ENCODE measurements around the gene SPI1.

SPI1 gene

GRCh38 chr11:47366020-47366490 is 12.3 kb downstream of the SPI1 start:
- no peak overlapping the region for H3K4me3 ChIP-seq (ENCODE audit: low read depth, low read length)
- no peak for DNase-seq (ENCODE audit: low read depth)
- TF ChIP-seq CTCF (IDR thresholded peaks at IDR 0.05; ENCODE audit: insufficient read depth, low read depth, low read length, missing control alignments) = no peak

GRCh38 chr11:47361419-47361818 is 16.9 kb downstream of the SPI1 start:
- H3K4me3 ChIP-seq (ENCODE audit: low read depth, low read length) = no peak overlapping the region
- TF ChIP-seq CTCF (IDR thresholded peaks at IDR 0.05; ENCODE audit: insufficient read depth, low read depth, low read length, missing control alignments) = no peak
- no peak for DNase-seq (ENCODE audit: low read depth)

DNA sequence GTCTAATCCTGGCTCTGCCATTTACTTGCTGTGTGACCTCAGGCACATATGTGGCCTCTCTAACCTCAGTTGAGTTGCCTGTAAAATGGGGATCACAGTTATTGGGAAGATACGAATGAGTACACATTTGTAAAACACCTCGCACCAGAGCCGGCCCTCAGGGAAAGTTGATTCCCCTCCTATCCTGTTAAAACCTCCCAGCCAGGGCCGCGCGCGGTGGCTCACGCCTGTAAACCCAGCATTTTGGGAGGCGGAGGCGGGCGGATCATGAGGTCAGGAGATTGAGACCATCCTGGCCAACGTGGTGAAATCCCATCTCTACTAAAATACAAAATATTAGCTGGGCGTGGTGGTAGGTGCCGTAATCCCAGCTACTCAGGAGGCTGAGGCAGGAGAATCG is 18.0 kb downstream of the SPI1 start:
- H3K4me3 ChIP-seq (ENCODE audit: low read depth, low read length) = no peak overlapping the region
- no peak for DNase-seq (ENCODE audit: low read depth)
- TF ChIP-seq CTCF (IDR thresholded peaks at IDR 0.05; ENCODE audit: insufficient read depth, low read depth, low read length, missing control alignments) = no peak

DNA sequence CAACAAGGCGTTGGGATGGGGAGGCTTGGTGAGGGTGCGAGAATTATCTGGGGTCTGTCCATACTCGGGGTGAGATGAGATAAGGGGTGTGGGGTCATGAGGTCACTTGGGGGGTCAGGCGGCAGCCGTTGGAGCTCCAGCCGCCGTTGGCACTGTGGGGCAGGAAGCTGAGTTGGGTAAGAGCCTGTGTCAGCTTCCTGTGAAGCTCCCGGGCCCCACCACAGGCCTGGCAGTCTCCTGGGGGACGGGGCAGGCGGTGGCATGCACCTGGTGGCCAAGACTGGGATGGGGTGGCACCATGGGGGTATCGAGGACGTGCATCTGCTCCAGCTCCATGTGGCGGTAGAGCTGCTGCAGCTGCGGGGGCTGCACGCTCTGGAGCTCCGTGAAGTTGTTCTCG is 18.8 kb downstream of the SPI1 start:
- DNase-seq (ENCODE audit: low read depth) = no peak
- TF ChIP-seq CTCF (IDR thresholded peaks at IDR 0.05; ENCODE audit: insufficient read depth, low read depth, low read length, missing control alignments) = no peak
- H3K4me3 ChIP-seq (ENCODE audit: low read depth, low read length) = no peak overlapping the region

DNA sequence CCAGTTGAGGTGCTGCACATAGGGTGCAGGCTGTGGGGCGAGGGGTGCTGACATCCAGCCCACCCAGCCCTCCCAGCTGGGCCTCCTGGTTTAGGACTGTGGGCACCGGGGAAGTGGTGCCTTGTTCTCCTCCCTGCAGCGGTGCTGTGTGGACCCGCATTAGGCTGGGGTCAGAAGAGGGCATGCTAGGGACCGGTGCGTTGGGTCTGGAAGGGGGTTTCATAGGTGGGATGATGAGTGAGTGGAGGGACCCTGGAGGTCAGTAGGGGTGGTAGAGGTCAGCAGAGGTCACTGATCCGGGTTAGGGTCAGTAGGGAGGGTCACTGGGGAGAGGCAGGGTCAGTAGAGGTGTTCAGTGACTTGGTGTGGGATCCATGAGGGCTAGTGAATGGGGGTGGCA is 19.2 kb downstream of the SPI1 start:
- H3K4me3 ChIP-seq (ENCODE audit: low read depth, low read length) = no peak overlapping the region
- TF ChIP-seq CTCF (IDR thresholded peaks at IDR 0.05; ENCODE audit: insufficient read depth, low read depth, low read length, missing control alignments) = no peak
- DNase-seq (ENCODE audit: low read depth) = no peak

GRCh38 chr11:47358731-47359051 is 19.7 kb downstream of the SPI1 start:
- DNase-seq (ENCODE audit: low read depth) = no peak
- H3K4me3 ChIP-seq (ENCODE audit: low read depth, low read length) = no peak overlapping the region
- no peak for TF ChIP-seq CTCF (IDR thresholded peaks at IDR 0.05; ENCODE audit: insufficient read depth, low read depth, low read length, missing control alignments)

DNA sequence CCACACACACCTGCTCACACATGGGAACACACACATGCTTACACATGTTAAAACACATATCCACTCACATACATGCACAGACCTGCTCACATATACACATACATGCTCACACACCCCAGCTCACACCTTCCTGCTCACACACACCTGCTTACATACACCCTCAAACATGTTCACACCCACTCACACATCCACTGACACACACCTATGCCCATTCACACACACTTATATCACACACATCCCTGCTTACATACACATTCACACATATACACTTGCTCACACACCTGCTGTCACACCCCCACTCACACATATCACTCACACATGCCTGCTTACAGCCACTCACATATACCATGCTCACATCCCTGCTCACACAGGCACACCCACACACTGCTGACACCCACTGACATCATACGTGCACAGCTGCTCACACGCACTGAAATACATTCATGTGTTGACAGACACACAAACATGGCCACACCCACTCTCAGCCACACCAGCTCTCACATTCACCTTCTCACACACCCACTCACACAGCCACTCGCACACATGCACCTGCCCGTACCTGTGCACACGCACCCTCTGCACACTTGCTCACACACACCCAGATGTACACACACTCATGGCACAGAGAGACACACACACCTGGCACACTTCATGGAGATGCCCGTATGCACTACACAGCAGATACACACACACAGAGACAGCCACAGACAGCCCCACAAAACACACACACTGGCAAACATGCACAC is 20.2 kb downstream of the SPI1 start:
- TF ChIP-seq CTCF (IDR thresholded peaks at IDR 0.05; ENCODE audit: insufficient read depth, low read depth, low read length, missing control alignments) = no peak
- no peak overlapping the region for H3K4me3 ChIP-seq (ENCODE audit: low read depth, low read length)
- no peak for DNase-seq (ENCODE audit: low read depth)
